K562 (cell line): ENCODE data around the gene RNF121. TPM values are rescaled to one million over a fixed set of nuclear protein-coding genes. Genes with fewer than 3 reads are reported as not detected.
A peak's percentile ranks its signal among the peaks of the same experiment; 100 is the strongest.

ENCODE experiments used
- HEY1 ChIP-seq: fragments of 250-450 bp; sonication (Bioruptor Pico); IDR thresholded peaks from 2 replicates; pipeline ENCODE4 v1.5.0; 2020; ENCODE audit warnings: mild to moderate bottlenecking, moderate library complexity, borderline replicate concordance
- HNRNPUL1 ChIP-seq: fragments of 200-400 bp; formaldehyde crosslinking; IDR thresholded peaks from 2 replicates; pipeline ENCODE4 v1.6.1; 2017; ENCODE audit warnings: low read length
- NRF1 ChIP-seq, 2 experiments: fragments of 450-650 bp; IDR thresholded peaks in 1 of 2; conservative IDR thresholded peaks in 1 of 2; 2 replicates each; pipeline ENCODE4 v1.6.1; 2014; ENCODE audit warnings: mild to moderate bottlenecking in 2 of 2
- POLR2H ChIP-seq: IDR thresholded peaks from 2 replicates; pipeline ENCODE4 v1.6.1; 2016; ENCODE audit warnings: missing genetic modification characterization, low read depth, mild to moderate bottlenecking, control low read depth, missing compliant biosample characterization, moderate library complexity
- TCF3 ChIP-seq: sonication (generic); formaldehyde crosslinking; IDR thresholded peaks from 2 replicates; pipeline ENCODE4 v1.4.0; 2020; ENCODE audit warnings: mild to moderate bottlenecking, missing genetic modification reagents
- TEAD4 ChIP-seq, 2 experiments: sonication (generic) in 1 of 2; formaldehyde crosslinking in 1 of 2; IDR thresholded peaks; 2 replicates each; pipeline versions ENCODE4 v1.6.1 to v1.8.0; 2012 to 2022; ENCODE audit warnings: borderline replicate concordance in 1 of 2, inconsistent platforms in 1 of 2, low read length in 1 of 2, mild to moderate bottlenecking in 1 of 2, missing genetic modification reagents in 1 of 2
- ZNF436 ChIP-seq: fragments of 250-450, 450-650 bp; sonication (Bioruptor Pico); formaldehyde crosslinking; IDR thresholded peaks from 2 replicates; pipeline ENCODE4 v1.7.0; 2020; ENCODE audit warnings: mild to moderate bottlenecking
- ZNF589 ChIP-seq: fragments of 200-800 bp; sonication (Bioruptor generic); IDR thresholded peaks from 2 replicates; pipeline ENCODE4 v1.6.1; 2016; ENCODE audit warnings: low read depth, missing genetic modification characterization, missing compliant biosample characterization
- ZNF77 ChIP-seq: fragments of 250-450 bp; sonication (Bioruptor Pico); IDR thresholded peaks from 2 replicates; pipeline ENCODE4 v1.5.0; 2020
- polyA plus RNA-seq, 8 experiments: library from polyadenylated mRNA; depleted of rRNA in 4 of 8; stranded (reverse) in 5 of 8; unstranded in 3 of 8; fragments of >200 nt; fragmentation: Nextera tagmentation in 2 of 8; fragmentation: Illumina TruSeq in 1 of 8; extraction: Ambion mirVana in 2 of 8; extraction: Trizol in 1 of 8; gene quantifications; 2 replicates each; pipeline versions ENCODE4 v1.2.1 to v1.2.3, GENCODE V29; 2011 to 2014; ENCODE audit warnings: inconsistent platforms in 1 of 8, missing spikeins in 1 of 8
- total RNA-seq, 7 experiments: library from RNA; depleted of rRNA in 6 of 7; stranded (reverse); fragments of >200 nt in 6 of 7; fragmentation: Illumina TruSeq in 2 of 7; extraction: Trizol in 2 of 7; gene quantifications; 2 replicates each; pipeline versions ENCODE4 v1.2.1 to v1.2.3, GENCODE V29; 2011 to 2021; ENCODE audit warnings: low replicate concordance in 1 of 7
- TF ChIP-seq, protein P1 (sequence below): fragments of 200-800 bp; sonication (Bioruptor generic); IDR thresholded peaks from 2 replicates; pipeline ENCODE4 v1.6.1; 2017; ENCODE audit warnings: missing genetic modification characterization, missing compliant biosample characterization
- TF ChIP-seq, protein P2 (sequence below): fragments of 450-650 bp; conservative IDR thresholded peaks from 2 replicates; pipeline ENCODE4 v1.6.1; 2016; ENCODE audit warnings: missing genetic modification characterization, low read depth, mild to moderate bottlenecking, control low read depth, missing compliant biosample characterization
- TF ChIP-seq, protein P3 (sequence below): fragments of 450-650 bp; formaldehyde crosslinking; IDR thresholded peaks from 2 replicates; pipeline ENCODE4 v1.4.0; 2022; ENCODE audit warnings: missing genetic modification characterization
- TF ChIP-seq, protein P4 (sequence below), 3 experiments: fragments of 200-800 bp in 1 of 3; sonication (Bioruptor generic) in 1 of 3; sonication (generic) in 1 of 3; formaldehyde crosslinking in 1 of 3; IDR thresholded peaks; 2 replicates each; pipeline versions ENCODE4 v1.6.1 to v1.8.0; 2016 to 2022; ENCODE audit warnings: mild to moderate bottlenecking in 2 of 3, missing compliant biosample characterization in 2 of 3, missing genetic modification characterization in 2 of 3, missing genetic modification reagents in 1 of 3
- TF ChIP-seq, protein P5 (sequence below): fragments of 450-650 bp; IDR thresholded peaks from one replicate; pipeline ENCODE4 v1.6.1; 2018; ENCODE audit warnings: mild to moderate bottlenecking, moderate library complexity; ENCODE audit not compliant: partially characterized antibody
- TF ChIP-seq, protein P6 (sequence below), 2 experiments: fragments of 200-800 bp in 1 of 2; sonication (Bioruptor generic) in 1 of 2; sonication (generic) in 1 of 2; formaldehyde crosslinking in 1 of 2; IDR thresholded peaks in 1 of 2; conservative IDR thresholded peaks in 1 of 2; 2 replicates each; pipeline versions ENCODE4 v1.5.0 to v1.6.1; 2016 to 2020; ENCODE audit warnings: missing compliant biosample characterization in 1 of 2, missing genetic modification characterization in 1 of 2, missing genetic modification reagents in 1 of 2

RNF121 gene
- total and polyA plus RNA-seq, 9 of the 15 experiments (the other 6 are each of a cell fraction or from before 2014, with no cell fraction given): 8.0 to 63.4 (median 20.5) TPM

DNA sequence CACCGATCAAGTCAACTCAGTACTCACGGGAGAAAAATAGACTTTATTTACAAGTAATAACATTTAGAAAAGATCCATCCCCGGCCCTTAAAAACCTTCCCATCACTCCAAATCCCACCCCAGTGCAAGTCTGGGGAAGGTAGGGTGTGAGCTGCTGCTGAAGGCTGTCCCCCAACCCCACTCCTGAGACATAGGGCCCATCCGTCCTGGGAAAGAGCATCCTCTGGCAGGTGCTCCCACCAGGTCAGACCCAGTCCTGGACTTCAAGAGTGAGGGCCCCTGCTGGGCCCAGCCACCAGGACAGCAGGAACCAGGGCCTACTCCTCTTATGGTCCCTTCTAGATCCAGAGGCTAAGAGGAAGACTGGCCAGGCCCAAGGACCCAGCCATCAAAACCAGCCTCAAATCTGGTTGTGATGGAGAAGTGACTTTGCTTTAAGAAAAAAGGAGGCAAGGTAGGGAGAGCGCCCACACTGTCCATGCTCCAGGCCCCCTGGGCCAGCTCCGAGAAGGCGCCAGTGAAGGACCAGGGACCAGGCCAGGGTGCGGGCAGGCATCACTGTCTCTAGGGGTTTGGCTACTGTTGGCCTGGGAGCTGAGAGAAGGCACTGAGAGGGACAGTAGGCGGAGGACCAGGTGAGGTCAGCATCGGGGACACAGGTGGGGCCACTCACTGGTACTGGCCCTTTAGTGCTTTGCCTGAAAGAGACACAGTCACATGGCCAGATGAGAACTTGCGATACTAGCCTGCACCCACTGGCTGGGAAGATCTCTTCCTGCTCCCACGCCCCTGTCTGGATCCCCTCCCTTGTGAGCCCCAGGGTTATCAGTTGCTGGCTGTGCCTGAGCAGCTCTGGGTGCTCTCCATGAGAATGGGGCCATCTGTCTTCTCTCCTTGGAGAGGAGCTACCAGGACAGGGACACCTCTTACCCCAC lies 74.3 kb downstream of the RNF121 start (continued):
- TF ChIP-seq POLR2H (tag): no peak
- TF ChIP-seq, protein P1, sequence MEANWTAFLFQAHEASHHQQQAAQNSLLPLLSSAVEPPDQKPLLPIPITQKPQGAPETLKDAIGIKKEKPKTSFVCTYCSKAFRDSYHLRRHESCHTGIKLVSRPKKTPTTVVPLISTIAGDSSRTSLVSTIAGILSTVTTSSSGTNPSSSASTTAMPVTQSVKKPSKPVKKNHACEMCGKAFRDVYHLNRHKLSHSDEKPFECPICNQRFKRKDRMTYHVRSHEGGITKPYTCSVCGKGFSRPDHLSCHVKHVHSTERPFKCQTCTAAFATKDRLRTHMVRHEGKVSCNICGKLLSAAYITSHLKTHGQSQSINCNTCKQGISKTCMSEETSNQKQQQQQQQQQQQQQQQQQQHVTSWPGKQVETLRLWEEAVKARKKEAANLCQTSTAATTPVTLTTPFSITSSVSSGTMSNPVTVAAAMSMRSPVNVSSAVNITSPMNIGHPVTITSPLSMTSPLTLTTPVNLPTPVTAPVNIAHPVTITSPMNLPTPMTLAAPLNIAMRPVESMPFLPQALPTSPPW (CRISPR knock-in tag): peak; percentile 52; the same call in 1 of the 2 replicates
- TF ChIP-seq ZNF77: no peak
- TF ChIP-seq, protein P2, sequence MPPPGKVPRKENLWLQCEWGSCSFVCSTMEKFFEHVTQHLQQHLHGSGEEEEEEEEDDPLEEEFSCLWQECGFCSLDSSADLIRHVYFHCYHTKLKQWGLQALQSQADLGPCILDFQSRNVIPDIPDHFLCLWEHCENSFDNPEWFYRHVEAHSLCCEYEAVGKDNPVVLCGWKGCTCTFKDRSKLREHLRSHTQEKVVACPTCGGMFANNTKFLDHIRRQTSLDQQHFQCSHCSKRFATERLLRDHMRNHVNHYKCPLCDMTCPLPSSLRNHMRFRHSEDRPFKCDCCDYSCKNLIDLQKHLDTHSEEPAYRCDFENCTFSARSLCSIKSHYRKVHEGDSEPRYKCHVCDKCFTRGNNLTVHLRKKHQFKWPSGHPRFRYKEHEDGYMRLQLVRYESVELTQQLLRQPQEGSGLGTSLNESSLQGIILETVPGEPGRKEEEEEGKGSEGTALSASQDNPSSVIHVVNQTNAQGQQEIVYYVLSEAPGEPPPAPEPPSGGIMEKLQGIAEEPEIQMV (tag): no peak
- no peak for TF ChIP-seq ZNF589 (CRISPR knock-in tag)
- TF ChIP-seq TEAD4 (IDR thresholded peaks at IDR 0.05; ENCODE audit: low read length): no peak
- TF ChIP-seq TEAD4 (CRISPR knock-in tag; IDR thresholded peaks at IDR 0.05; ENCODE audit: borderline replicate concordance): no peak
- TF ChIP-seq HEY1 (CRISPR knock-in tag): no peak
- TF ChIP-seq, protein P3, sequence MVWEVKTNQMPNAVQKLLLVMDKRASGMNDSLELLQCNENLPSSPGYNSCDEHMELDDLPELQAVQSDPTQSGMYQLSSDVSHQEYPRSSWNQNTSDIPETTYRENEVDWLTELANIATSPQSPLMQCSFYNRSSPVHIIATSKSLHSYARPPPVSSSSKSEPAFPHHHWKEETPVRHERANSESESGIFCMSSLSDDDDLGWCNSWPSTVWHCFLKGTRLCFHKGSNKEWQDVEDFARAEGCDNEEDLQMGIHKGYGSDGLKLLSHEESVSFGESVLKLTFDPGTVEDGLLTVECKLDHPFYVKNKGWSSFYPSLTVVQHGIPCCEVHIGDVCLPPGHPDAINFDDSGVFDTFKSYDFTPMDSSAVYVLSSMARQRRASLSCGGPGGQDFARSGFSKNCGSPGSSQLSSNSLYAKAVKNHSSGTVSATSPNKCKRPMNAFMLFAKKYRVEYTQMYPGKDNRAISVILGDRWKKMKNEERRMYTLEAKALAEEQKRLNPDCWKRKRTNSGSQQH (CRISPR knock-in tag): no peak
- no peak for TF ChIP-seq ZNF436
- 0 out of 4 replicates have a peak, but pooled peaks of 1 of the 2 experiments have one; percentile 23 for TF ChIP-seq NRF1 (conservative IDR thresholded peaks at IDR 0.05 in 1 of 2, IDR thresholded peaks at IDR 0.05 in 1 of 2)
- TF ChIP-seq, protein P4, sequence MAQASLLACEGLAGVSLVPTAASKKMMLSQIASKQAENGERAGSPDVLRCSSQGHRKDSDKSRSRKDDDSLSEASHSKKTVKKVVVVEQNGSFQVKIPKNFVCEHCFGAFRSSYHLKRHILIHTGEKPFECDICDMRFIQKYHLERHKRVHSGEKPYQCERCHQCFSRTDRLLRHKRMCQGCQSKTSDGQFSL (CRISPR knock-in tag; IDR thresholded peaks at IDR 0.05): no peak; the same call in 1 of the 2 replicates
- TF ChIP-seq, protein P4 (tag; IDR thresholded peaks at IDR 0.05): no peak
- no peak for TF ChIP-seq HNRNPUL1
- TF ChIP-seq, protein P5, sequence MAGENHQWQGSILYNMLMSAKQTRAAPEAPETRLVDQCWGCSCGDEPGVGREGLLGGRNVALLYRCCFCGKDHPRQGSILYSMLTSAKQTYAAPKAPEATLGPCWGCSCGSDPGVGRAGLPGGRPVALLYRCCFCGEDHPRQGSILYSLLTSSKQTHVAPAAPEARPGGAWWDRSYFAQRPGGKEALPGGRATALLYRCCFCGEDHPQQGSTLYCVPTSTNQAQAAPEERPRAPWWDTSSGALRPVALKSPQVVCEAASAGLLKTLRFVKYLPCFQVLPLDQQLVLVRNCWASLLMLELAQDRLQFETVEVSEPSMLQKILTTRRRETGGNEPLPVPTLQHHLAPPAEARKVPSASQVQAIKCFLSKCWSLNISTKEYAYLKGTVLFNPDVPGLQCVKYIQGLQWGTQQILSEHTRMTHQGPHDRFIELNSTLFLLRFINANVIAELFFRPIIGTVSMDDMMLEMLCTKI: no peak
- TF ChIP-seq, protein P6, sequence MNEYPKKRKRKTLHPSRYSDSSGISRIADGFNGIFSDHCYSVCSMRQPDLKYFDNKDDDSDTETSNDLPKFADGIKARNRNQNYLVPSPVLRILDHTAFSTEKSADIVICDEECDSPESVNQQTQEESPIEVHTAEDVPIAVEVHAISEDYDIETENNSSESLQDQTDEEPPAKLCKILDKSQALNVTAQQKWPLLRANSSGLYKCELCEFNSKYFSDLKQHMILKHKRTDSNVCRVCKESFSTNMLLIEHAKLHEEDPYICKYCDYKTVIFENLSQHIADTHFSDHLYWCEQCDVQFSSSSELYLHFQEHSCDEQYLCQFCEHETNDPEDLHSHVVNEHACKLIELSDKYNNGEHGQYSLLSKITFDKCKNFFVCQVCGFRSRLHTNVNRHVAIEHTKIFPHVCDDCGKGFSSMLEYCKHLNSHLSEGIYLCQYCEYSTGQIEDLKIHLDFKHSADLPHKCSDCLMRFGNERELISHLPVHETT (CRISPR knock-in tag; conservative IDR thresholded peaks at IDR 0.05 in 1 of 2, IDR thresholded peaks at IDR 0.05 in 1 of 2): no peak
- peak; percentile 38; the same call in 1 of the 2 replicates for TF ChIP-seq TCF3 (CRISPR knock-in tag)
